ENCODE data around the gene LUZP4. TPM values are rescaled to one million over a fixed set of nuclear protein-coding genes. Genes with fewer than 3 reads are reported as not detected.

Gene LUZP4
- total RNA-seq, 1 donor from 2014 or later: not detected

GRCh38 chrX:115350711-115351381 lies 61.3 kb downstream of the LUZP4 start:
- Histone ChIP-seq H3K4me3 (ENCODE audit: low read depth, low read length) (no peak overlapping the region), H3K36me3 (ENCODE audit: control insufficient read depth, insufficient read depth, low read length) (no peaks in the 10 kb centered on the region), H3K27me3 (ENCODE audit: control insufficient read depth, insufficient read depth, low read length) (no peaks in the 10 kb centered on the region)
- FAIRE-seq (no peak), DNase-seq (ENCODE audit: low read depth) (no peak)
- TF ChIP-seq CTCF (IDR thresholded peaks at IDR 0.05; ENCODE audit: insufficient read depth, low read length, severe bottlenecking): no peak

GRCh38 chrX:115356369-115356768 lies 66.9 kb downstream of the LUZP4 start:
- no peak for FAIRE-seq
- TF ChIP-seq CTCF (IDR thresholded peaks at IDR 0.05; ENCODE audit: insufficient read depth, low read length, severe bottlenecking): no peak
- H3K27me3 ChIP-seq (ENCODE audit: control insufficient read depth, insufficient read depth, low read length): no peaks in the 10 kb centered on the region

More at GRCh38 chrX:115356369-115356768, 66.9 kb downstream of the LUZP4 start:
- peak; percentile 42 for DNase-seq (ENCODE audit: low read depth)
- Histone ChIP-seq H3K36me3 (ENCODE audit: control insufficient read depth, insufficient read depth, low read length) (no peaks in the 10 kb centered on the region), H3K4me3 (ENCODE audit: low read depth, low read length) (no peak overlapping the region)

Other genes starting within 250 kb of the LUZP4 start
- gene RBMXL3, start 100.3 kb upstream of the LUZP4 start, total RNA-seq: not detected in 2 replicates
- gene LRCH2, start 55.6 kb upstream of the LUZP4 start, total RNA-seq: under 0.01 and 0.26 TPM in 2 replicates

Measured in bronchial epithelial cell (primary cell).